GM19395 (cell line): Measurements from ENCODE around the gene CHFR.
"Not testable (repeated sequence)": the region's sequence is repeated elsewhere in the genome, so short reads cannot be mapped to it uniquely, and the experiment has no call there.

ENCODE experiments used
- ATAC-seq: cut with Tn5 transposase; IDR thresholded peaks from one replicate; pipeline ENCODE4 v1.9.1; 2021; ENCODE audit warnings: mild to moderate bottlenecking, moderate library complexity; ENCODE audit not compliant: unreplicated experiment

CHFR gene

DNA sequence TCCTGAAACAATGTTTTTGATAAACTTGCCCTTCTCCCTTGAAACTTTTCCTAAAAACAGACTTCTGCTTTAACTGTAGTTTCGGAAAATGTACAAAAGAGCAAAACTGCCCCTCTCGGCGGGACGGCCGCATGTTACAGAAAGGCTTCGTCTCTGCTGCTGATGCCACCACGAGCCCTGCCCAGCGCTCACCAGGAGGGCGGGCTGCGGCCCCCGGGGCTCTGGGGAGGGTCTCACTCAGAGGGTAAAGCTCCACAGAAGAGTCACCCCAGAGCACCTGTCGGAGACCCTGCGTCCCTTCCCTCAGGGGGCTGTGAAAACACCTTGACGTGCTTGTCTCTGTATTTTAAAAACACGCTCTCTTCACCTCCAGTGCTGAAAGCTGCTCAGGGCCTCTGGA, 46.3 kb downstream of the CHFR start:
- no peak for ATAC-seq

DNA sequence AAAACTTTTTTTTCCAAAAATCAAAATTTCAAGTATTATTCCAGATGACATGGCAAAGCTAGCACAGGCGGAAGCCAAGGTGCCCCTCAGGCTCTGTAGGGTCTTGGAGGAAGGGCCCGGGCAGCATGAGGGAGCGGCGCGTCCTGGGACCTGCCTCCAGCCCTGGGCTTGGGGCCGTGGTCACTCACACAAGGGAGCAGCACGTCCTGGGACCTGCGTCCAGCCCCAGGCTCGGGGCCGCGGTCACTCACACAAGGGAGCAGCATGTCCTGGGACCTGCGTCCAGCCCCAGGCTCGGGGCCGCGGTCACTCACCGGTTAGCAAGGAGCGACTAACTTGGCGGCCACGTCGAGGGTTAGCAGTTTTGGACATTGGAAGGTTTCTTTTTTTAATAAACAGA, 46.9 kb downstream of the CHFR start:
- ATAC-seq, result no peak

DNA sequence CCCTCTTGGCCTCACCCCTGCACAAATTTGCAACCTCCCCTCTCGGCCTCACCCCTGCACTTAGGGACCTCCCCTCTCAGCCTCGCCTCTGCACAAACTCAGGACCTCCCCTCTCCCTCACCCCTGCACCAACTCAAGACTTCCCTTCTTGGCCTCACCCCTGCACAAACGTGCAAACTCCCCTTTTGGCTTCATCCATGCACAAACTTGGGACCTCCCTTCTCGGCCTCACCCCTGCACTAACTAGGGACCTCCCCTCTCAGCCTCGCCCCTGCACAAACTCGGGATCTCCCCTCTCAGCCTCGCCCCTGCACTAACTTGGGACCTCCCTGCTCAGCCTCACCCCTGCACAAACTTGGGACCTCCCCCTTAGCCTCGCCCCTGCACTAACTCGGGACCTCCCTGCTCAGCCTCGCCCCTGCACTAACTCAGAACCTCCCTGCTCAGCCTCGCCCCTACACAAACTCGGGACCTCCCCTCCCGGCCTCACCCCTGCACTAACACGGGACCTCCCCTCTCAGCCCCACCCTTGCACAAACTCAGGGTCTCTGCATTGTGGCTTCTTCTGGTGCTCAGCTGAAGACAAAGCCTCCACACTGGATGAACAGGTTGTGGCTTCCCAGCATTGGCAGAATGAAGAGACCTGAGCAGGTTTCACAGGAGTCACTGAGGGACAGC, 47.7 kb downstream of the CHFR start:
- ATAC-seq, result no peak

DNA sequence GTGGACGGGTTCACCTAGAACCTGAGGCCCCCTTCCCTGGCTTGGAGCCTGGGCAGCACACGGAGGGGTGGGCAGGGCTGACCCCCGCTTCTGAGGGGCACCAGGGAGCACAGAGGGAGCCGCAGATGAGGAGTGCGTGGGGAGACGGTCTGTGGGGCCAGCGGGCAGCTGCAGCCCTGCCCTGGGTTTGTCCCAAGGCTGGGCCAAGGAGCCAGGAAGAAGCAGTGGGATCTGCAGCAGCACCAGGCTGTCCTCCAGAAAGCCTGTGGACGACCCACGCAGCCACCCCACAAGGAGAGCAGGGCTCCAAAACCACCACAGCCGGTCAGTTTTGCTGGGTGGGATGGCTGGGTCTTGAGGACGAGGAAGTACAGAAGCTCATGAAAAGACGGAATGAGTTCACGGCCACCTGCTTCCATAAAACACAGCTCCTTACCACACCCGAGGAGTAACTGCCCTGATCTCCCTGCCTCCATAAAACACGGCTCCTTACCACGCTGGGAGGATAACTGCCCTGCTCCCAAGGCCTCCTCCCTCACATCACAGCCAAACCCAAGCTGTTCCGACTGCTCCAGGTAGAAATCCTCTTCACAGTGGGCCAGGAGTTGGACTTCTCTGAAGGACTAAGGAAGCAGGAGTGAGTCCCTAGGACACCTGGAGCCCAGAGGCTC, 48.9 kb downstream of the CHFR start:
- no peak for ATAC-seq

GRCh38 chr12:132837693-132838409, 49.6 kb downstream of the CHFR start:
- no peak for ATAC-seq

GRCh38 chr12:132836795-132837331, 50.5 kb downstream of the CHFR start:
- no peak for ATAC-seq

- not testable (repeated sequence) for ATAC-seq
These were observed 51.2 kb downstream of the CHFR start for GRCh38 chr12:132836230-132836629.

- ATAC-seq, result no peak
These were observed 52.1 kb downstream of the CHFR start for GRCh38 chr12:132835076-132836025.

DNA sequence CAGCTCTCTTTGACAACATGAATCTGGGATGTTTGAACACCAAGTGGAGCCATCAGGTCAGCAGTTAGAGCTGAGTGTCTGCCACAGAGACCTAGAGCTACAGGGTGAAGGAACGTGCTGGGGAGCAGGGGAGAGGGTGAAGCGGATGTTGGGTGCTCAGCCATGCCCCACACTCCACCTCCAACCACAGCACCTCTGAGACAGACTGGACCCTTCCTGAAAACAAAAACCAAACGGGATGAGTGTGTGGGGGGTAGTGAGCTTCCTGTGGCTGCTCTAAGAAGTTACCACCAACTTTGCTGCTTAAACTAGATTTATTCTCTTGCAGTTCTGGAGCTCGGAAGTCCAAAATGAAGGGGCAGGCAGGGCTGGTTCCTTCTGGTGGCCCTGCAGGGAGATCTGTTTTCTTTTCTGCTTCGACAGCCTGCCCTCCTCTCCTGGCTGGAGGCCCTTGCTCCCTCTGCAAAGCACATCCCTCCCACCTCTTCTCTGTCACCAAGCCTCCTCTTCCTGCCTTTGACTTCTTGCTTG, 53.2 kb downstream of the CHFR start:
- no peak for ATAC-seq

- no peak for ATAC-seq
These were observed 54.1 kb downstream of the CHFR start for GRCh38 chr12:132833341-132833740.

DNA sequence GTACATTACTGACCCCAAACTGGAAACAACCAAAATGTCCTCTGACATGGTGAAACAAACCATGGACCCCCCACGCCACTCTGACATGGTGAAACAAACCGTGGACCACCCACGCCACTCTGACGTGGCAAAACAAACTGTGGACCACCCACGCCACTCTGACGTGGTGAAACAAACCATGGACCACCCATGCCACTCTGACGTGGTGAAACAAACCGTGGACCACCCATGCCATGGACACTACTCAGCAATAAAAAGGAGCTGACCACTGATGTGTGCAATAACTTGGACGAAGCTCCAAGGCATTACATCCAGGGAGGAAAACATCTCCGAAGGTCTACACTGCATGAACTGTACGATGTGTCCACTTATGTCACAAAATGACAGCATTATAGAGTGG, 55.6 kb downstream of the CHFR start:
- ATAC-seq, result no peak

GRCh38 chr12:132828706-132829534, 58.5 kb downstream of the CHFR start, which contains the start of gene GOLGA3:
Gene GOLGA3 (minus strand): TSS chr12:132828869. CDS start chr12:132822128, 6,741 bp downstream.
- ATAC-seq, result peak; percentile 90

DNA sequence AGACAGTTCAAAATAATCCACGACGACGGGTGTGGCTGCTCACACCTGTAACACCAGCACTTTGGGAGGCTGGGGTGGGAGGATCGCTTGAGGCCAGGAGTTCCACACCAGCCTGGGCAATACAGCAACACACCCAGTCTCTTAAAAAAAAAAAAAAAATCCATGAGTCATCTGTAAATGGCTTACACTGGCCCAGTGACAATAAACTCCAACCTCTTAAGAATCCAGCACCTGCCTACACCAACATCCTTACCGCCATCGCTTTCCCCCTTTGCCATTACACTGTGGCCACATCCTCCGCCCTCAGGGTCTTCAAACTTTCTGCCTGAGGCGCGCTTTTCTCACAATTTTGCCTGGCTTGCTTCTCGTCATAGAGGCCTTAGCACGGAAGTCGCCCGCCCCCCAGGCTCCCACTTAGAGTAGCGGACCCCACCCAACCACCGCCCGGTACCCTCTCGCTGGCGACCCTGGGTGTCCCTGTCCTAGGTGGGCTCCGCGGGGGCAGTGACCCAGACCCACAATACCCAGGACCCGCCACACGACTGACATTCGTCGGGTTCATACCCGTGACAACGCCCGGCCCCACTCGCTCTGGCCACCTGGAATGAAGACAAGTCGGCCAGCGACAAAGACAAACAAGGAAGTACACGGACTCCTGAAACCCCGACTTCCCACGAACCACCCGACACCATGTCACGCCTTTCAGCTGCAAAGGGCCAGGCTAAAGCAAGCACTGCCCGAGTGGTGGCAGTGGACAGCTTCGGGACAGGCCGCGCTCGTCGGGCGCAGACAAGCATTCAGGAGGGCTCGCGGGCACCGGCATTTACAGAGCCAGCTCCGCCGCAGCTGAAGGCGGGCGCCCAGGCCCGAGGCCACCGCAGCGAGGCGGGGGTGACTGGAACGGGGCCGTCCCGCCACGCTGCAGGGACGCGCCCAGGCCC, 59.4 kb downstream of the CHFR start:
- ATAC-seq, result peak; percentile 32

DNA sequence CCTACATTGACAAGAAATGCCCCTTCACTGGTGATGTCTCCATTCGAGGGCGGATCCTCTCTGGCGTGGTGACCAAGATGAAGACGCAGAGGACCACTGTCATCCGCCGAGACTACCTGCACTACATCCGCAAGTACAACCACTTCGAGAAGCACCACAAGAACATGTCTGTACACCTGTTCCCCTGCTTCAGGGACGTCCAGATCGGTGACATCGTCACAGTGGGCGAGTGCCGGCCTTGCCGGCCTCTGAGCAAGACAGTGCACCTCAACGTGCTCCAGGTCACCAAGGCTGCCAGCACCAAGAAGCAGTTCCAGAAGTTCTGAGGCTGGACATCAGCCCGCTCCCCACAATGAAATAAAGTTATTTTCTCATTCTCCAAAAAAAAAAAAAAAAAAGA, 61.5 kb downstream of the CHFR start:
- ATAC-seq, result no peak

DNA sequence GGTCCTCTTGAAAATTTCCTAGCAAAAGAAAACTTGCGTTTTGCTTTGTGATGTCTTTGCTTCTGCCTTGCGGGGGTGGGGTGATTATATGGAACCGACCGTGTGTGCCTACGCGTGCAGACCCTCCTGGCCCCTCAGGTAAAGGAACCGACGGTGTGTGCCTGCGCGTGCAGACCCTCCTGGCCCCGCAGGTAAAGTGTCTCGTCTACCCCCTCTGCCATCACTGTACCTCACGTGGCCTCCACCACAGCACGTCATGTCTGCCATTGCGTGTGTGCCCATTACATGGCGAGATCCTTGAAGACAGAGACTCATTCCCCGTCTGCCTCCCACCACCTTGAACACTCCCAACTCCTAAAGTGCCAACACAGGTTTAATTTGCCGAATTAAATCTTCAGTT, 62.3 kb downstream of the CHFR start:
- no peak for ATAC-seq

DNA sequence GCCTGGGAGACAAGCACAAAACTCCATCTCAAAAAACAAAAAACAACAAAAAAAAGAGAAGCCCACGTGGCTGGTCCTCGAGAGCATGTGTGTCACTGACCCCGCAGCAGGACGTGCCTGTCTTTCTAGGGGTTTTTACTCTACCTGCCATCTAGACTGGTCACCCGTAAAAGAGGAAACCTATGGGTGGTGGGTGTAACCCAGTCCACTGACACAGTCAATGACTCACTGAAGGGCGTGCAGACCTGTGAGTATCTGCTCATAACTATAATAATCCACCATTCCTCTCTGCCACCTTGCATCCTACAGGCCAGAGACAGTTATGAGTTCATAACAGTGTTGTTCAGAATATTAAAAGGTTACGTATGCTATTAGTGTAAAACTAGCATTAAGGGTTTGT, 63.4 kb downstream of the CHFR start:
- no peak for ATAC-seq

DNA sequence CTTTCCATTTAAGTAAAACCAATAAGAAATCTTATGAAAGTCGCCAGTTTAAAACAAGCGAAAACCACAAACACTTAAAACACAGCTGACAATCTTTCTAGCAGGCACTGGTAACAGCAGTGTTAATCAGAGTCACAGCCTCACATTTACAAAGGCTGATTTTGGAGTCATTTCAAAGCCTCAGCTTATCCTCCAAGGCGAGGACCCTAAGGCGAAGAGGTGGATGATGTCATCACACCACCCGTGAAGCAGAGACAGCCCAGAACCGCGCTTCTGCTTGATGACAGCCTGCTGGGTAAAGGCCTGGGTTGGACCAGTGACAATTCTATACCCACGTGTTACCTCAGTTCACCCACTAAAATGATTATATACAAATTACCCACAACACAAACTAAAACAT, 68.8 kb downstream of the CHFR start:
- no peak for ATAC-seq

DNA sequence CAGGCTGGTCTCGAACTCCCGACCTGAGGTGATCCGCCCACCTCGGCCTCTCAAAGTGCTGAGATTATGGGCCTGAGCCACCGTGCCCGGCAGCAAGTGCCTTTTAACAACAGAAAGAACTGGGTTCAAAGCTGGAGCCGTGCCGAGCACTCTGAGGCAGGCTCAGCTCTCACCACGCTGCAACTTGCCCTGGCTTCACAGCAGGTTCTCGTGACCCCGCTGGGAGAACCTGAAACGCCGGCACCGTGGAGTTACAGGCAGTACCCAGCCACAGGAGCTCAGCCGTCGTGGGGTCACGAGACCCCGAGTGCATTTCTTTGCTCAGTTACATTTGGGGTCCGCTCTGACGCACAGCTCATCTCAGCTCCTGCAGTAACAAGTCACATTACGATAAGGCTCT, 73.2 kb downstream of the CHFR start:
- ATAC-seq, result no peak
